Gastrocnemius medialis (tissue), 4 donors: ENCODE data around the gene CSF3. TPM values are rescaled to one million over a fixed set of nuclear protein-coding genes. Genes with fewer than 3 reads are reported as not detected.
A peak's percentile ranks its signal among the peaks of the same experiment; 100 is the strongest.
"Not testable (repeated sequence)": the region's sequence is repeated elsewhere in the genome, so short reads cannot be mapped to it uniquely, and the experiment has no call there.

ENCODE experiments used
- ATAC-seq, 2 donors: fragments of 150-250 bp; one replicate each; pipeline ENCODE4 v1.9.1; 2016
- DNase-seq, 2 donors: peaks; one replicate each; pipeline ENCODE4 v3.0.0-alpha.2; 2019
- H3K27ac ChIP-seq, 4 donors: fragments of 200-600 bp; sonication (generic); 1 replicate in 1 of 4; 2 replicates in 3 of 4; pipeline ENCODE4 v1.5.1; 2016 to 2018; ENCODE audit warnings: mild to moderate bottlenecking in 2 of 4, moderate library complexity in 1 of 4
- H3K27me3 ChIP-seq, 3 donors: fragments of 200-600 bp; sonication (generic) in 2 of 3; 1 replicate in 1 of 3; 2 replicates in 2 of 3; pipeline versions ENCODE4 v1.5.1 to v1.6.0; 2016 to 2019; ENCODE audit warnings: mild to moderate bottlenecking in 1 of 3, moderate library complexity in 1 of 3
- H3K36me3 ChIP-seq, 2 donors: fragments of 200-600 bp; sonication (generic) in 1 of 2; one replicate each; pipeline ENCODE4 v1.5.1; 2017 to 2018
- H3K4me1 ChIP-seq, 2 donors: fragments of 200-600 bp; sonication (generic) in 1 of 2; one replicate each; pipeline ENCODE4 v1.5.1; 2016 to 2017; ENCODE audit warnings: mild to moderate bottlenecking in 2 of 2
- H3K4me3 ChIP-seq, 4 donors: fragments of 200-600 bp; sonication (generic) in 3 of 4; 1 replicate in 1 of 4; 2 replicates in 3 of 4; pipeline ENCODE4 v1.5.1; 2016 to 2019; ENCODE audit warnings: mild to moderate bottlenecking in 2 of 4
- H3K9me3 ChIP-seq, 3 donors: fragments of 200-600 bp; sonication (generic) in 2 of 3; 1 replicate in 1 of 3; 2 replicates in 2 of 3; pipeline ENCODE4 v1.5.1; 2016 to 2019
- POLR2A ChIP-seq, 2 donors: fragments of 450-650 bp; IDR thresholded peaks; one replicate each; pipeline ENCODE4 v1.6.1; 2017; ENCODE audit warnings: antibody characterized with exemption in 2 of 2, mild to moderate bottlenecking in 2 of 2, moderate library complexity in 2 of 2
- in situ Hi-C, 4 donors: fragments of 200-750 bp; cut with MboI; loops; one replicate each; pipeline versions ENCODE4 v1.15.0 to v1.8.0; 2017; ENCODE audit warnings: low sequenced_read_pairs in 4 of 4
- intact Hi-C: fragments of 100-400 bp; cut with DNase I; formaldehyde crosslinking; loops from one replicate; pipeline ENCODE4 v1.15.1; 2023; ENCODE audit warnings: low total_unique reads
- total RNA-seq, 4 donors: library from RNA; depleted of rRNA; stranded (reverse); fragments of >200 nt; gene quantifications; one replicate each; pipeline versions ENCODE4 v1.1.0 to v1.2.3, GENCODE V29; 2016
- TF ChIP-seq, protein P1 (sequence below), 5 experiments: fragments of 450-650 bp in 3 of 5; fragments of 200-600 bp in 2 of 5; sonication (generic) in 2 of 5; IDR thresholded peaks in 4 of 5; conservative IDR thresholded peaks in 1 of 5; 1 replicate in 4 of 5; 2 replicates in 1 of 5; pipeline ENCODE4 v1.5.1; 2016 to 2019; ENCODE audit warnings: antibody characterized with exemption in 5 of 5, mild to moderate bottlenecking in 3 of 5, moderate library complexity in 3 of 5

The CSF3 gene
- total RNA-seq, 4 donors from 2014 or later = 11.4 to 20.6 (median 16.3) TPM

DNA sequence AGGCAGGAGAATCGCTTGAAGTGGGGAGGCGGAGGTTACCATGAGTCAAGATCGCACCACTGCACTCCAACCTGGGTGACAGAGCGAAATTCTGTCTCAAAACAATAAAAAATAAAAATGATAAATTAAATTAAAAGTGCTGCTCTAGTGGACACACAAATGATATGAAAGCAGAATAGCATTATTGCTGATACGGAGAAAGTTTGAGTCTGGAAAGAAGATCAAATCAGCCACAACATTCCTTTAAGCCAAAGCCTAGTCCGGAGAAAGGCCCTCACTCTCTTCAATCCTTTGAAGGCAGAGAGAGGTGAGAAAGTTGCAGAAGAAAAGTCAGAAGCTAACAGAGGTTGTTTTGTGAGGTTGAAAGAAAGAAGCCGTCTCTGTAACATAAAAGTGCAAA is 15.1 kb upstream of the CSF3 start:
- H3K4me3 ChIP-seq = no peak overlapping the region
- H3K4me1 ChIP-seq = peaks cover 0 to 7% of the 10 kb centered on the region in 2 donors
- H3K27me3 ChIP-seq = no peaks in the 10 kb centered on the region
- no peaks in the 10 kb centered on the region for H3K9me3 ChIP-seq
- DNase-seq = no peak
- TF ChIP-seq POLR2A (IDR thresholded peaks at IDR 0.05) = no peak
- TF ChIP-seq, protein P1, sequence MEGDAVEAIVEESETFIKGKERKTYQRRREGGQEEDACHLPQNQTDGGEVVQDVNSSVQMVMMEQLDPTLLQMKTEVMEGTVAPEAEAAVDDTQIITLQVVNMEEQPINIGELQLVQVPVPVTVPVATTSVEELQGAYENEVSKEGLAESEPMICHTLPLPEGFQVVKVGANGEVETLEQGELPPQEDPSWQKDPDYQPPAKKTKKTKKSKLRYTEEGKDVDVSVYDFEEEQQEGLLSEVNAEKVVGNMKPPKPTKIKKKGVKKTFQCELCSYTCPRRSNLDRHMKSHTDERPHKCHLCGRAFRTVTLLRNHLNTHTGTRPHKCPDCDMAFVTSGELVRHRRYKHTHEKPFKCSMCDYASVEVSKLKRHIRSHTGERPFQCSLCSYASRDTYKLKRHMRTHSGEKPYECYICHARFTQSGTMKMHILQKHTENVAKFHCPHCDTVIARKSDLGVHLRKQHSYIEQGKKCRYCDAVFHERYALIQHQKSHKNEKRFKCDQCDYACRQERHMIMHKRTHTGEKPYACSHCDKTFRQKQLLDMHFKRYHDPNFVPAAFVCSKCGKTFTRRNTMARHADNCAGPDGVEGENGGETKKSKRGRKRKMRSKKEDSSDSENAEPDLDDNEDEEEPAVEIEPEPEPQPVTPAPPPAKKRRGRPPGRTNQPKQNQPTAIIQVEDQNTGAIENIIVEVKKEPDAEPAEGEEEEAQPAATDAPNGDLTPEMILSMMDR (IDR thresholded peaks at IDR 0.05 in 4 of 5, conservative IDR thresholded peaks at IDR 0.05 in 1 of 5) = no peak
- peaks cover 0 to 29% of the 10 kb centered on the region in 2 donors for H3K36me3 ChIP-seq
- in situ Hi-C loops = no loop called here
- ATAC-seq = no peak
- H3K27ac ChIP-seq = no peak overlapping the region
- intact Hi-C loops = no loop called here

DNA sequence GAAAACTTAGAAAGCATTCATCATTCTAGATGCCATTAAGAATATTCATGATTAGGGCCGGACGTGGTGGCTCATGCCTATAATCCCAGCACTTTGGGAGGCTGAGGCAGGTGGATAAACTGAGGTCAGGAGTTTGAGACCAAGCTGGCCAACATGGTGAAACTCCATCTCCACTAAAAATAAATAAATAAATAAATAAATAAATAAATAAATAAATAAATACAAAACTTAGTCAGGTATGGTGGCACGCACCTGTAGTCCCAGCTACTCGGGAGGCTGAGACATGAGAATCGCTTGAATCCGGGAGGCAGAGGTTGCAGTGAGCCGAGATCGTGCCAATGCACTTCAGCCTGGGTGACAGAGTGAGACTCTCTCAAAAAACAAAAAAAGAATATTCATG is 13.9 kb upstream of the CSF3 start:
- in situ Hi-C loops, ATAC-seq, H3K4me1 ChIP-seq, H3K4me3 ChIP-seq, DNase-seq, H3K27ac ChIP-seq, H3K9me3 ChIP-seq, intact Hi-C loops, H3K27me3 ChIP-seq: not testable (repeated sequence)
- peaks cover 0 to 17% of the 10 kb centered on the region in 2 donors for H3K36me3 ChIP-seq

DNA sequence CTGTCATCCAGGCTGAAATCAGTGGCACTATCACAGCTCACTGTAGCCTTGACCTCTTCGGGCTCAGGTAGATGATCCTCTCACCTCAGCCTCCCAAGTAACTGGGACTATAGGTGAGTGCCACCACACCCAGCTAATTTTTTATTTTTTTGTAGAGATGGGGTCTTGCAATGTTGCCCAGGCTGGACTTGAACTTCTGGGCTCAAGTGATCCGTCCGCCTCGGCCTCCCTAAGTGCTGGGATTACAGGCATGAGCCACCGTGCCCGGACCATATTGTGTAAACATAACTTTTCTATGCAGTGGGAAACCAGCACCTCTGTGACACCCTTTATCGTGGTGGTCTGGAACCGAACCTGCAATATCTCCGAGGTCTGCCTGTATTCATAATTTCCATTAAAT is 11.2 kb upstream of the CSF3 start:
- Histone ChIP-seq H3K4me3 (no peak overlapping the region), H3K36me3 (no peaks in the 10 kb centered on the region), H3K27ac (peak overlapping the region in 1 of 4 donors; percentile 13), H3K27me3 (no peaks in the 10 kb centered on the region), H3K4me1 (peaks cover 0 to 7% of the 10 kb centered on the region in 2 donors), H3K9me3 (no peaks in the 10 kb centered on the region)
- DNase-seq (no peak), ATAC-seq (no peak)
- in situ Hi-C loops = no loop called here
- TF ChIP-seq POLR2A (IDR thresholded peaks at IDR 0.05) = no peak
- TF ChIP-seq, protein P1 (IDR thresholded peaks at IDR 0.05 in 4 of 5, conservative IDR thresholded peaks at IDR 0.05 in 1 of 5) = no peak
- intact Hi-C loops = no loop called here

DNA sequence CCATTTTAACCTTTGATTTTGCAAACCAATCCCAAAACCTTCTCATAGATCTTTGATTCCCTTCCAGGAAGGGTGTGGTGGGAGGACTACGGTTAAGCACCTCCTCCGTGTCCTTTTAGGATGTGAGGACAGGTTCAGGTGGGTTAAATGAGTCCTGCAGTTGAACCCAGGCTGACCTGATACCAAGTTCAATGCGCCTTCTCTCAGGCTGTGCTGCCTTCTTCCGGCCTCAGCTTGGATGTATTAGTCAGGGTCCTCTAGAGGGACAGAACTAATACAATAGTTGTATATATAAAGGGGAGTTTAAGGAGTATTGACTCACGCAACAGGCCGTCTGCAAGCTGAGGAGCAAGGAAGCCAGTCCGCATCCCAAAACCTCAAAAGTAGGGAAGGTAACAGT is 10.5 kb upstream of the CSF3 start:
- intact Hi-C loops (no loop called here), in situ Hi-C loops (no loop called here)
- Histone ChIP-seq H3K27ac (peak overlapping the region in 1 of 4 donors; percentile 13), H3K27me3 (no peaks in the 10 kb centered on the region), H3K9me3 (no peaks in the 10 kb centered on the region), H3K4me1 (peaks cover 0 to 7% of the 10 kb centered on the region in 2 donors), H3K36me3 (no peaks in the 10 kb centered on the region), H3K4me3 (no peak overlapping the region)
- TF ChIP-seq, protein P1 (IDR thresholded peaks at IDR 0.05 in 4 of 5, conservative IDR thresholded peaks at IDR 0.05 in 1 of 5) = no peak
- no peak for TF ChIP-seq POLR2A (IDR thresholded peaks at IDR 0.05)
- ATAC-seq (no peak), DNase-seq (no peak)

DNA sequence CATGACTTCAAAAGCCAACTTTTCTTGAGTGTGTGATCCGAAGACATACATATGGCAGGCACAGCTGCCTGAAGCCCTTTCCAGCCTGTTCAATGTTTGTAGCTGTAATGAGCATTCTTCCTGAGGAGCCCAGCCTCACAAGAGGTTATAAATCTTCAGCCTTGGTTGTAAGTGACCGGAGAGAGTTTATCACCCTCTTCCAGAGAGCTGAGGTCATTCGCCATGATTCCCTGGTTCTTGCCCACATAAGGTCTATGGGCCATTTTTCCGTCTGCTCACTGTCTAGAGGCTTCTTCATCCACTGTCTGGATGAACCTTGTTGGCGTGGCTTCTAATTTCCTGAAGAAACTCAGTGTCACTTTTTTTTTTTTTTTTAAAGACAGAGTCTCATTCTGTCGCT is 9.7 kb upstream of the CSF3 start:
- H3K4me1 ChIP-seq = peaks cover 0 to 7% of the 10 kb centered on the region in 2 donors
- in situ Hi-C loops = no loop called here
- no peaks in the 10 kb centered on the region for H3K9me3 ChIP-seq
- DNase-seq (no peak), ATAC-seq (no peak)
- no peaks in the 10 kb centered on the region for H3K36me3 ChIP-seq
- H3K27ac ChIP-seq = no peak overlapping the region
- intact Hi-C loops = no loop called here
- no peaks in the 10 kb centered on the region for H3K27me3 ChIP-seq
- H3K4me3 ChIP-seq = no peak overlapping the region
- TF ChIP-seq POLR2A (IDR thresholded peaks at IDR 0.05) = no peak
- TF ChIP-seq, protein P1 (IDR thresholded peaks at IDR 0.05 in 4 of 5, conservative IDR thresholded peaks at IDR 0.05 in 1 of 5) = no peak

DNA sequence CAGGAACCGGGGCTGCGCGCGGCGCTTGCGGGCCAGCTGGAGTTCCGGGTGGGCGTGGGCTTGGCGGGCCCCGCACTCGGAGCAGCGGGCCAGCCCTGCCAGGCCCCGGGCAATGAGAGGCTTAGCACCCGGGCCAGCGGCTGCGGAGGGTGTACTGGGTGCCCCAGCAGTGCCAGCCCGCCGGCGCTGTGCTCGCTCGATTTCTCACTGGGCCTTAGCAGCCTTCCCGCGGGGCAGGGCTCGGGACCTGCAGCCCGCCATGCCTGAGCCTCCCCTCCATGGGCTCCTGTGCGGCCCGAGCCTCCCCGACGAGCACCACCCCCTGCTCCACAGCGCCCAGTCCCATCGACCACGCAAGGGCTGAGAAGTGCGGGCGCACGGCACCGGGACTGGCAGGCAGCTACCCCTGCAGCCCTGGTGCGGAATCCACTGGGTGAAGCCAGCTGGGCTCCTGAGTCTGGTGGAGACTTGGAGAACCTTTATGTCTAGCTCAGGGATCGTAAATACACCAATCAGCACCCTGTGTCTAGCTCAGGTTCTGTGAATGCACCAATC is 4.2 kb upstream of the CSF3 start:
- DNase-seq, H3K4me3 ChIP-seq, ATAC-seq, H3K27me3 ChIP-seq, in situ Hi-C loops, H3K27ac ChIP-seq, H3K9me3 ChIP-seq, H3K36me3 ChIP-seq: not testable (repeated sequence)
- peaks cover 18% of the 10 kb centered on the region in 2 donors for H3K4me1 ChIP-seq
- intact Hi-C loops = loop anchor here (5.0 to 10.0 kb wide), 2 partner anchors 156 to 304 kb away; no protein-coding TSS in a partner anchor

DNA sequence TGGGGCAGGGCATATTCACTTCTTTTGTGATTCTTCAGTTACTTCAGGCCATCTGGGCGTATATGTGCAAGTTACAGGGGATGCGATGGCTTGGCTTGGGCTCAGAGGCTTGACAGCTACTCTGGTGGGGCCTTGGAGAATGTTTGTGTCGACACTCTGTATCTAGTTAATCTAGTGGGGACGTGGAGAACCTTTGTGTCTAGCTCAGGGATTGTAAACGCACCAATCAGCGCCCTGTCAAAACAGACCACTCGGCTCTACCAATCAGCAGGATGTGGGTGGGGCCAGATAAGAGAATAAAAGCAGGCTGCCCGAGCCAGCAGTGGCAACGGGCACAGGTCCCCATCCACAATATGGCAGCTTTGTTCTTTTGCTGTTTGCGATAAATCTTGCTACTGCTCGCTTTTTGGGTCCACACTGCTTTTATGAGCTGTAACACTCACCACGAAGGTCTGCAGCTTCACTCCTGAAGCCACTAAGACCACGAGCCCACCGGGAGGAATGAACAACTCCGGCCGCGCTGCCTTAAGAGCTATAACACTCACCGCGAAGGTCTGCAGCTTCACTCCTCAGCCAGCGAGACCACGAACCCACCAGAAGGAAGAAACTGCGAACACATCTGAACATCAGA is 3.1 kb upstream of the CSF3 start:
- H3K36me3 ChIP-seq, H3K27me3 ChIP-seq, ATAC-seq, DNase-seq, in situ Hi-C loops, H3K4me3 ChIP-seq, H3K9me3 ChIP-seq, H3K27ac ChIP-seq: not testable (repeated sequence)
- intact Hi-C loops = loop anchor here (2.0 to 10.0 kb wide), 3 partner anchors 75 to 303 kb away; no protein-coding TSS in a partner anchor
- H3K4me1 ChIP-seq = peaks cover 18 to 29% of the 10 kb centered on the region in 2 donors
